ENCODE results near the gene ZNF423.

DNA sequence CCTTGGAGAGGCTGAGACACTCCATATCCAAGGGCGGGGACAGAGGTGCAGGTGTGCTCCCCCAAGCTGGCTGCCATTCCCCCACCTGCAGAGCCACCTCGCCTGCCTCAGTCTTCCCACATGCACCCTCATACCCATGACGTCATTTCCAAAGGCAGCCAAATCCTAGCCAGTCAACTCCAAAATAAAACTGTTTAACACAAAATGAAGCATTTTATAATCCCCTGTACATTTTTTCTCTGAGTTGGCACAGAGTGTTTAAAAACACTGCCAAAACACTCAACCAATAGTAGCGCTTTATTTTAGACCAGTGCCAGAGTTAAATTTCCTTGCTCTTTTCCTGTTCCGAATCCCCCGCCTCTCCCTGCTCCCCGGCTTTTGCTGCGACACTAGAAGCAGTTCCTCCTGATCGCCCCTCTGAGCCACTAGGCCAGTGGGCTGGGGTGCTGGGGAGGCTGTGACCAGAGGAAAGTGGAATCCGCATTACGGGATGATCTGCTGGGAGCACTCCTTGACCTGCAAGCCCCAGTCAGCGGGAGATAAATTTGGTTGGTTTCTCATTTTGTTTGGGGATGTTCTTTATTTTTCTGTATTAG, 139.5 kb downstream of the ZNF423 start:
- TF ChIP-seq ELF1 (IDR thresholded peaks at IDR 0.05), result no peak
- TF ChIP-seq, protein P1, sequence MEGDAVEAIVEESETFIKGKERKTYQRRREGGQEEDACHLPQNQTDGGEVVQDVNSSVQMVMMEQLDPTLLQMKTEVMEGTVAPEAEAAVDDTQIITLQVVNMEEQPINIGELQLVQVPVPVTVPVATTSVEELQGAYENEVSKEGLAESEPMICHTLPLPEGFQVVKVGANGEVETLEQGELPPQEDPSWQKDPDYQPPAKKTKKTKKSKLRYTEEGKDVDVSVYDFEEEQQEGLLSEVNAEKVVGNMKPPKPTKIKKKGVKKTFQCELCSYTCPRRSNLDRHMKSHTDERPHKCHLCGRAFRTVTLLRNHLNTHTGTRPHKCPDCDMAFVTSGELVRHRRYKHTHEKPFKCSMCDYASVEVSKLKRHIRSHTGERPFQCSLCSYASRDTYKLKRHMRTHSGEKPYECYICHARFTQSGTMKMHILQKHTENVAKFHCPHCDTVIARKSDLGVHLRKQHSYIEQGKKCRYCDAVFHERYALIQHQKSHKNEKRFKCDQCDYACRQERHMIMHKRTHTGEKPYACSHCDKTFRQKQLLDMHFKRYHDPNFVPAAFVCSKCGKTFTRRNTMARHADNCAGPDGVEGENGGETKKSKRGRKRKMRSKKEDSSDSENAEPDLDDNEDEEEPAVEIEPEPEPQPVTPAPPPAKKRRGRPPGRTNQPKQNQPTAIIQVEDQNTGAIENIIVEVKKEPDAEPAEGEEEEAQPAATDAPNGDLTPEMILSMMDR (IDR thresholded peaks at IDR 0.05), result no peak
- no peak for TF ChIP-seq FOXM1 (IDR thresholded peaks at IDR 0.05; ENCODE audit: low read depth)
- no peak for TF ChIP-seq POLR2AphosphoS5 (IDR thresholded peaks at IDR 0.05; ENCODE audit: low read depth, low read length)
- TF ChIP-seq, protein P2, sequence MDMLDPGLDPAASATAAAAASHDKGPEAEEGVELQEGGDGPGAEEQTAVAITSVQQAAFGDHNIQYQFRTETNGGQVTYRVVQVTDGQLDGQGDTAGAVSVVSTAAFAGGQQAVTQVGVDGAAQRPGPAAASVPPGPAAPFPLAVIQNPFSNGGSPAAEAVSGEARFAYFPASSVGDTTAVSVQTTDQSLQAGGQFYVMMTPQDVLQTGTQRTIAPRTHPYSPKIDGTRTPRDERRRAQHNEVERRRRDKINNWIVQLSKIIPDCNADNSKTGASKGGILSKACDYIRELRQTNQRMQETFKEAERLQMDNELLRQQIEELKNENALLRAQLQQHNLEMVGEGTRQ (IDR thresholded peaks at IDR 0.05; ENCODE audit: borderline replicate concordance, low read depth, low read length), result no peak
- no peak for TF ChIP-seq FOXJ3 (CRISPR knock-in tag; IDR thresholded peaks at IDR 0.05)
- TF ChIP-seq EP300 (IDR thresholded peaks at IDR 0.05; ENCODE audit: borderline replicate concordance in 1 of 2, low read depth in 1 of 2, low read length in 1 of 2), result no peak
- TF ChIP-seq EZH2phosphoT487 (IDR thresholded peaks at IDR 0.05; ENCODE audit: borderline replicate concordance, low read depth), result no peak
